HG03460 (cell line): ENCODE results near the gene MUS81.

Experiments
- ATAC-seq: cut with Tn5 transposase; IDR thresholded peaks from one replicate; pipeline ENCODE4 v1.9.1; 2021; ENCODE audit not compliant: unreplicated experiment

MUS81 gene

DNA sequence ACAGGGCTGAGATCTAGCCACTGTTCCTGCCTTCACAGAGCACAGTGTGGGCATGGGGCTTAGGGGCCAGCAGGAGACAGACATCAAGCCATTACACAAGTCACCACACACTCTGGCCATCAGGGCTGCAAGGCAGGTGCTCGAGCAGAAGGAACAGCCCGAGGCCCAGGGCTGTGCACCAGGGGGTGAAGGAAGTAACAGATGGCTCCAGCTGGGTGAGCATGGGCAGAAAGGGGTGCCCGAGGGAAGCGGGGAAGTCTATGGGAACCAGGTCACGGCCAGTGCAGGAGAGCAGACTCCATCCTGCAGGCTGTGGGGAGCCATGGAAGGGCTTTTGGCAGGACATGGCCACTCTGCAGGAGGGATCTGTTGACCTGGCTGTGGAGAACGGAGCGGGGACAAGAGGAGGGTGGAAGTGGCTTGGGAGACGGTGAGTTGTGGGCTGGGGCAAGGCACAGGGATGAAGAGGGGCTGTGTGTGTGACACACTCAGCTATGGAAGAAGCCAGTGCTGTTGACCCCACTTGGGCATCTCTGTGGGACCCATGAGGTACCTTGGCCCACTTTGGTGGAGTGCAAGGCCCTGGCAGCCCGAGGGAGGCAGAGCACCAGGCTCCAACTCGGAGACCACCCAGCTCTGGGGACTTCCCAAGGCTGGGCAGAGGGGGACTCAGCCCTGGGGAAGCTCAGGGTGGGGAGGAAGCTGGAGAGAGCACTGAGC lies 55.0 kb downstream of the MUS81 start:
- no peak for ATAC-seq

DNA sequence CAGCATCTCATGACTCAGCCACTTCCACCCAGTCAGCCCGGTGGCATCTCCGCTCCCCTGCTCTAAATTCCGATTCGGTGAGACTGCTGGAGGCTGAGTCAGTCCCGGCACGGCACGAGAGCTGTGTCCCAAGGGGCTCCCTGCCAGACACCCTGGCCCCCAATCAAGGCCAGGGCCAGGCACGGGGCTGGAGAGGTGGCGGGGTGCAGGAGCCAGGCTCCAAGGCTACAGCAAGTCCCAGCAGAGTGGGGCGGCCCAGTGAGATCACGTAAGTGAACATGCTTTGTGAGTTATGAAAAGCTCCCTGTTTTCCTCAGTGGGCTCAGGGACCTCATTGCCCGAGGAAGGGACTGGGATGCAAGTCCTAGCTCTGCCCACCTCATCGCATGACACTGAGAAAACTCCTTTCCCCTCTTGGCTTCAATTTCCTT lies 55.6 kb downstream of the MUS81 start:
- no peak for ATAC-seq
